ENCODE data around the gene NDUFS4. TPM values are rescaled to one million over a fixed set of nuclear protein-coding genes. Genes with fewer than 3 reads are reported as not detected.
A peak's percentile ranks its signal among the peaks of the same experiment; 100 is the strongest.

Gene NDUFS4
- polyA plus RNA-seq (2012; ENCODE audit: insufficient read length, low read depth), result 70.2 TPM

GRCh38 chr5:53560506-53561191 is at the start of gene NDUFS4:
Gene NDUFS4, plus strand, starts transcription at chr5:53560639. Its CDS starts 24 bp downstream, at chr5:53560663.
- TF ChIP-seq POLR2AphosphoS5 (IDR thresholded peaks at IDR 0.05; ENCODE audit: low read depth, low read length), result peak; percentile 92
- no peak for TF ChIP-seq FOXP2 (optimal IDR thresholded peaks at IDR 0.05; ENCODE audit: borderline replicate concordance, extremely low read depth, extremely low read length, insufficient read depth)
- peak; percentile 55 to 63; a peak in 2 of 4 replicates for TF ChIP-seq REST (IDR thresholded peaks at IDR 0.05; ENCODE audit: insufficient read depth in 1 of 2, low read depth in 2 of 2, low read length in 2 of 2)
- TF ChIP-seq SIN3A (IDR thresholded peaks at IDR 0.05; ENCODE audit: borderline replicate concordance, insufficient read depth, low read length), result no peak
- TF ChIP-seq TAF1 (IDR thresholded peaks at IDR 0.05; ENCODE audit: borderline replicate concordance, insufficient read depth, low read length), result peak; percentile 97

GRCh38 chr5:53512539-53512938 is 47.9 kb upstream of the NDUFS4 start:
- TF ChIP-seq POLR2AphosphoS5 (IDR thresholded peaks at IDR 0.05; ENCODE audit: low read depth, low read length) (no peak), FOXP2 (optimal IDR thresholded peaks at IDR 0.05; ENCODE audit: borderline replicate concordance, extremely low read depth, extremely low read length, insufficient read depth) (no peak), SIN3A (IDR thresholded peaks at IDR 0.05; ENCODE audit: borderline replicate concordance, insufficient read depth, low read length) (no peak), TAF1 (IDR thresholded peaks at IDR 0.05; ENCODE audit: borderline replicate concordance, insufficient read depth, low read length) (no peak), REST (IDR thresholded peaks at IDR 0.05; ENCODE audit: insufficient read depth in 1 of 2, low read depth in 2 of 2, low read length in 2 of 2) (no peak)

- no peak for TF ChIP-seq REST (IDR thresholded peaks at IDR 0.05; ENCODE audit: insufficient read depth in 1 of 2, low read depth in 2 of 2, low read length in 2 of 2)
- no peak for TF ChIP-seq POLR2AphosphoS5 (IDR thresholded peaks at IDR 0.05; ENCODE audit: low read depth, low read length)
- no peak for TF ChIP-seq SIN3A (IDR thresholded peaks at IDR 0.05; ENCODE audit: borderline replicate concordance, insufficient read depth, low read length)
- TF ChIP-seq TAF1 (IDR thresholded peaks at IDR 0.05; ENCODE audit: borderline replicate concordance, insufficient read depth, low read length), result no peak
- TF ChIP-seq FOXP2 (optimal IDR thresholded peaks at IDR 0.05; ENCODE audit: borderline replicate concordance, extremely low read depth, extremely low read length, insufficient read depth), result no peak
Observed at GRCh38 chr5:53515988-53516387, 44.5 kb upstream of the NDUFS4 start.

- no peak for TF ChIP-seq REST (IDR thresholded peaks at IDR 0.05; ENCODE audit: insufficient read depth in 1 of 2, low read depth in 2 of 2, low read length in 2 of 2)
- no peak for TF ChIP-seq POLR2AphosphoS5 (IDR thresholded peaks at IDR 0.05; ENCODE audit: low read depth, low read length)
- TF ChIP-seq FOXP2 (optimal IDR thresholded peaks at IDR 0.05; ENCODE audit: borderline replicate concordance, extremely low read depth, extremely low read length, insufficient read depth), result no peak
- TF ChIP-seq TAF1 (IDR thresholded peaks at IDR 0.05; ENCODE audit: borderline replicate concordance, insufficient read depth, low read length), result no peak
- no peak for TF ChIP-seq SIN3A (IDR thresholded peaks at IDR 0.05; ENCODE audit: borderline replicate concordance, insufficient read depth, low read length)
Observed at GRCh38 chr5:53520813-53521212, 39.6 kb upstream of the NDUFS4 start.
